HK-2 (cell line): ENCODE results near the gene ZMYND8.

Experiments
- DNase-seq: peaks from one replicate; pipeline ENCODE4 v3.0.0-alpha.2; 2018; ENCODE audit not compliant: unreplicated experiment

ZMYND8 gene

GRCh38 chr20:47175493-47175892 lies 181.0 kb downstream of the ZMYND8 start:
- DNase-seq, result no peak

- no peak for DNase-seq
Observed at GRCh38 chr20:47174456-47175243, 181.8 kb downstream of the ZMYND8 start.

- no peak for DNase-seq
Observed at GRCh38 chr20:47173596-47174216, 182.8 kb downstream of the ZMYND8 start.

GRCh38 chr20:47172579-47172978 lies 183.9 kb downstream of the ZMYND8 start:
- no peak for DNase-seq

- no peak for DNase-seq
Observed at GRCh38 chr20:47167846-47168245, 188.7 kb downstream of the ZMYND8 start.

GRCh38 chr20:47165376-47165865 lies 191.1 kb downstream of the ZMYND8 start:
- no peak for DNase-seq

GRCh38 chr20:47164140-47164539 lies 192.4 kb downstream of the ZMYND8 start:
- DNase-seq, result no peak

- no peak for DNase-seq
Observed at GRCh38 chr20:47161411-47161810, 195.1 kb downstream of the ZMYND8 start.

- DNase-seq, result no peak
Observed at GRCh38 chr20:47160992-47161391, 195.5 kb downstream of the ZMYND8 start.

GRCh38 chr20:47160240-47160639 lies 196.3 kb downstream of the ZMYND8 start:
- no peak for DNase-seq
